ENCODE data around the gene DLG2. TPM values are rescaled to one million over a fixed set of nuclear protein-coding genes. Genes with fewer than 3 reads are reported as not detected.

DLG2 gene
- polyA plus RNA-seq, 3 donors: 0.24 to 0.39 TPM; not detected in 1

GRCh38 chr11:84522331-84522730 is 1104.8 kb downstream of the DLG2 start:
- Histone ChIP-seq H4K20me1 (ENCODE audit: insufficient read depth, low read length) (no peaks in the 10 kb centered on the region), H3K36me3 (replicated peaks in 1 of 2; ENCODE audit: control insufficient read depth in 1 of 2, insufficient read depth in 2 of 2, low read length in 2 of 2) (no peaks in the 10 kb centered on the region), H3K4me2 (replicated peaks; ENCODE audit: extremely low read depth, low read length, poor library complexity, severe bottlenecking) (no peak overlapping the region), H2AFZ (ENCODE audit: insufficient read depth, low read depth, low read length, poor library complexity, severe bottlenecking) (no peak overlapping the region), H3K4me3 (replicated peaks in 1 of 3; ENCODE audit: low read depth in 2 of 3, low read length in 3 of 3) (no peak overlapping the region), H3K4me1 (ENCODE audit: control insufficient read depth in 1 of 2, insufficient read depth in 2 of 2, low read length in 2 of 2) (no peaks in the 10 kb centered on the region), H3K9me3 (replicated peaks in 1 of 2; ENCODE audit: control insufficient read depth in 1 of 2, insufficient read depth in 1 of 2, low read length in 2 of 2) (no peaks in the 10 kb centered on the region), H3K27me3 (ENCODE audit: control insufficient read depth in 2 of 2, insufficient read depth in 2 of 2, low read length in 2 of 2) (no peaks in the 10 kb centered on the region), H3K79me2 (ENCODE audit: insufficient read depth, low read length) (no peaks in the 10 kb centered on the region), H3K27ac (ENCODE audit: low read depth in 1 of 2, low read length in 2 of 2) (no peak overlapping the region), H3K9ac (ENCODE audit: insufficient read depth, low read length, poor library complexity, severe bottlenecking) (no peak overlapping the region)
- no peak for TF ChIP-seq CTCF (IDR thresholded peaks at IDR 0.05)
- Mint-ChIP-seq H3K9me3 (no peaks in the 10 kb centered on the region), H3K4me3 (no peak overlapping the region), H3K27me3 (ENCODE audit: low read depth in 3 of 3) (peaks cover 0 to 4% (median 0%) of the 10 kb centered on the region in 3 donors), H3K36me3 (no peaks in the 10 kb centered on the region), H3K27ac (no peak overlapping the region), H3K4me1 (no peaks in the 10 kb centered on the region)
- intact Hi-C loops (cut with micrococcal nuclease): no loop called here
- no peak for DNase-seq

GRCh38 chr11:84518631-84519183 is 1108.4 kb downstream of the DLG2 start:
- Histone ChIP-seq H3K4me3 (replicated peaks in 1 of 3; ENCODE audit: low read depth in 2 of 3, low read length in 3 of 3) (no peak overlapping the region), H3K4me2 (replicated peaks; ENCODE audit: extremely low read depth, low read length, poor library complexity, severe bottlenecking) (no peak overlapping the region), H3K27ac (ENCODE audit: low read depth in 1 of 2, low read length in 2 of 2) (no peak overlapping the region), H3K36me3 (replicated peaks in 1 of 2; ENCODE audit: control insufficient read depth in 1 of 2, insufficient read depth in 2 of 2, low read length in 2 of 2) (no peaks in the 10 kb centered on the region), H4K20me1 (ENCODE audit: insufficient read depth, low read length) (no peaks in the 10 kb centered on the region), H3K9me3 (replicated peaks in 1 of 2; ENCODE audit: control insufficient read depth in 1 of 2, insufficient read depth in 1 of 2, low read length in 2 of 2) (no peaks in the 10 kb centered on the region), H2AFZ (ENCODE audit: insufficient read depth, low read depth, low read length, poor library complexity, severe bottlenecking) (no peak overlapping the region), H3K9ac (ENCODE audit: insufficient read depth, low read length, poor library complexity, severe bottlenecking) (no peak overlapping the region), H3K27me3 (ENCODE audit: control insufficient read depth in 2 of 2, insufficient read depth in 2 of 2, low read length in 2 of 2) (no peaks in the 10 kb centered on the region), H3K4me1 (ENCODE audit: control insufficient read depth in 1 of 2, insufficient read depth in 2 of 2, low read length in 2 of 2) (no peaks in the 10 kb centered on the region), H3K79me2 (ENCODE audit: insufficient read depth, low read length) (no peaks in the 10 kb centered on the region)
- Mint-ChIP-seq H3K4me3 (no peak overlapping the region), H3K27ac (no peak overlapping the region), H3K4me1 (no peaks in the 10 kb centered on the region), H3K9me3 (peaks cover 0 to 2% (median 0%) of the 10 kb centered on the region in 7 donors), H3K27me3 (ENCODE audit: low read depth in 3 of 3) (peaks cover 2% of the 10 kb centered on the region in 3 donors), H3K36me3 (no peaks in the 10 kb centered on the region)
- TF ChIP-seq CTCF (IDR thresholded peaks at IDR 0.05): no peak
- no peak for DNase-seq
- WGBS (ENCODE audit: insufficient coverage): no CpG with 5 or more reads among the region's 2 CpGs
- intact Hi-C loops (cut with micrococcal nuclease): no loop called here

Measured in CD14-positive monocyte (primary cell).